Measurements from ENCODE around the gene COX10. TPM values are rescaled to one million over a fixed set of nuclear protein-coding genes. Genes with fewer than 3 reads are reported as not detected.

COX10 gene
- total and polyA plus RNA-seq, 5 experiments from 2014 or later = 18.5 to 24.5 (median 23.3) TPM

- POLR2A ChIA-PET = interaction anchor here (1.3 to 7.0 kb wide), 4 partner anchors 99 to 133 kb away, joined by 5 to 91 read pairs (median 10); partner anchors contain the start of genes COX10 and HS3ST3B1
- no peak for DNase-seq
Measured at GRCh38 chr17:14202388-14203166, 133.3 kb downstream of the COX10 start.

GRCh38 chr17:14203388-14203787 is 134.1 kb downstream of the COX10 start:
- H3K9me3 Mint-ChIP-seq = peaks cover 0 to 2% (median 0%) of the 10 kb centered on the region in 9 donors
- peaks cover 0 to 7% (median 0%) of the 10 kb centered on the region in 3 donors for H3K36me3 Mint-ChIP-seq
- H3K4me1 Mint-ChIP-seq = peaks cover 59 to 93% (median 87%) of the 10 kb centered on the region in 4 donors
- no peaks in the 10 kb centered on the region for H3K27me3 Mint-ChIP-seq
- H3K27ac Mint-ChIP-seq = peak overlapping the region; percentile 86 to 100 (median 92)
- H3K4me3 Mint-ChIP-seq = peak overlapping the region; percentile 13 to 70 (median 44)
- ATAC-seq (peak; percentile 41 to 51), DNase-seq (peak in 7 of 10 donors; percentile 32 to 76 (median 54))
- POLR2A ChIA-PET = interaction anchor here (1.3 to 1.5 kb wide), 3 partner anchors 98 to 134 kb away, joined by 5 to 16 read pairs (median 5); partner anchors contain the start of genes COX10 and HS3ST3B1

More at GRCh38 chr17:14202388-14203166, 133.3 kb downstream of the COX10 start:
- H3K9me3 Mint-ChIP-seq = peaks cover 0 to 2% (median 0%) of the 10 kb centered on the region in 9 donors
- H3K4me3 Mint-ChIP-seq = peak overlapping the region; percentile 47 to 83 (median 74)
- H3K36me3 Mint-ChIP-seq = peaks cover 0 to 5% (median 0%) of the 10 kb centered on the region in 3 donors
- peaks cover 63 to 100% (median 93%) of the 10 kb centered on the region in 4 donors for H3K4me1 Mint-ChIP-seq
- no peaks in the 10 kb centered on the region for H3K27me3 Mint-ChIP-seq
- peak overlapping the region; percentile 86 to 99 (median 96) for H3K27ac Mint-ChIP-seq
- ATAC-seq = no peak

- Mint-ChIP-seq H3K27ac (peak overlapping the region; percentile 86 to 100 (median 92)), H3K4me1 (peaks cover 52 to 86% (median 81%) of the 10 kb centered on the region in 4 donors), H3K36me3 (peaks cover 0 to 9% (median 0%) of the 10 kb centered on the region in 3 donors), H3K9me3 (peaks cover 0 to 2% (median 0%) of the 10 kb centered on the region in 9 donors), H3K27me3 (no peaks in the 10 kb centered on the region), H3K4me3 (peak overlapping the region in 9 of 10 donors; percentile 34 to 70 (median 58))
- DNase-seq (no peak), ATAC-seq (no peak)
- POLR2A ChIA-PET = interaction anchor here (1.3 to 1.5 kb wide), 3 partner anchors 97 to 134 kb away, joined by 5 to 16 read pairs (median 5); partner anchors contain the start of genes COX10 and HS3ST3B1
Measured at GRCh38 chr17:14204084-14204483, 134.8 kb downstream of the COX10 start.

- ATAC-seq (no peak), DNase-seq (no peak)
- H3K4me3 Mint-ChIP-seq = peak overlapping the region in 9 of 10 donors; percentile 34 to 70 (median 60)
- peaks cover 48 to 82% (median 76%) of the 10 kb centered on the region in 4 donors for H3K4me1 Mint-ChIP-seq
- POLR2A ChIA-PET = interaction anchor here (0.6 kb wide), 2 partner anchors 97 to 158 kb away, joined by 3 read pairs; no protein-coding TSS in a partner anchor
- no peaks in the 10 kb centered on the region for H3K27me3 Mint-ChIP-seq
- peaks cover 0 to 2% (median 0%) of the 10 kb centered on the region in 9 donors for H3K9me3 Mint-ChIP-seq
- H3K27ac Mint-ChIP-seq = peak overlapping the region; percentile 86 to 100 (median 92)
- peaks cover 0 to 13% (median 3%) of the 10 kb centered on the region in 3 donors for H3K36me3 Mint-ChIP-seq
Measured at GRCh38 chr17:14204546-14204945, 135.2 kb downstream of the COX10 start.

- Mint-ChIP-seq H3K27ac (peak overlapping the region; percentile 84 to 100 (median 90)), H3K4me3 (peak overlapping the region; percentile 50 to 83 (median 64)), H3K36me3 (peaks cover 0 to 21% (median 7%) of the 10 kb centered on the region in 3 donors), H3K4me1 (peaks cover 47 to 73% (median 68%) of the 10 kb centered on the region in 4 donors), H3K27me3 (no peaks in the 10 kb centered on the region), H3K9me3 (peaks cover 0 to 2% (median 0%) of the 10 kb centered on the region in 9 donors)
- DNase-seq (no peak), ATAC-seq (no peak)
- POLR2A ChIA-PET = interaction anchor here (0.6 to 2.0 kb wide), 2 partner anchors 96 kb away, joined by 3 to 13 read pairs; partner anchors contain the start of gene HS3ST3B1
Measured at GRCh38 chr17:14205380-14205779, 136.1 kb downstream of the COX10 start.

GRCh38 chr17:14205992-14206461 is 136.7 kb downstream of the COX10 start:
- Mint-ChIP-seq H3K36me3 (peaks cover 0 to 27% (median 11%) of the 10 kb centered on the region in 3 donors), H3K4me1 (peaks cover 45 to 70% (median 63%) of the 10 kb centered on the region in 4 donors), H3K4me3 (peak overlapping the region in 9 of 10 donors; percentile 50 to 83 (median 65)), H3K27me3 (no peaks in the 10 kb centered on the region), H3K9me3 (peaks cover 0 to 2% (median 0%) of the 10 kb centered on the region in 9 donors), H3K27ac (peak overlapping the region; percentile 74 to 100 (median 90))
- DNase-seq (peak in 7 of 10 donors; percentile 29 to 79 (median 35)), ATAC-seq (peak; percentile 13 to 22)
- POLR2A ChIA-PET = interaction anchor here (1.3 to 2.0 kb wide), 2 partner anchors 96 to 137 kb away, joined by 3 to 13 read pairs; partner anchors contain the start of genes COX10 and HS3ST3B1

- POLR2A ChIA-PET = interaction anchor here (1.3 to 2.0 kb wide), 2 partner anchors 95 to 138 kb away, joined by 3 to 13 read pairs; partner anchors contain the start of genes COX10 and HS3ST3B1
- Mint-ChIP-seq H3K36me3 (peaks cover 0 to 30% (median 15%) of the 10 kb centered on the region in 3 donors), H3K9me3 (peaks cover 0 to 2% (median 0%) of the 10 kb centered on the region in 9 donors), H3K4me3 (no peak overlapping the region), H3K27ac (peak overlapping the region in 4 of 10 donors; percentile 86 to 100 (median 94)), H3K27me3 (no peaks in the 10 kb centered on the region), H3K4me1 (peaks cover 45 to 71% (median 63%) of the 10 kb centered on the region in 4 donors)
- no peak for DNase-seq
- ATAC-seq = no peak
Measured at GRCh38 chr17:14206891-14207290, 137.6 kb downstream of the COX10 start.

GRCh38 chr17:14207791-14208190 is 138.5 kb downstream of the COX10 start:
- POLR2A ChIA-PET = no interaction called here
- Mint-ChIP-seq H3K27ac (peak overlapping the region in 7 of 10 donors; percentile 29 to 92 (median 73)), H3K36me3 (peaks cover 0 to 33% (median 15%) of the 10 kb centered on the region in 3 donors), H3K27me3 (no peaks in the 10 kb centered on the region), H3K4me1 (peaks cover 40 to 69% (median 56%) of the 10 kb centered on the region in 4 donors), H3K9me3 (peaks cover 0 to 2% (median 0%) of the 10 kb centered on the region in 9 donors), H3K4me3 (no peak overlapping the region)
- no peak for DNase-seq
- no peak for ATAC-seq

- POLR2A ChIA-PET = interaction anchor here (1.2 kb wide), 1 partner anchor 10 kb away, joined by 3 read pairs; no protein-coding TSS in a partner anchor
- Mint-ChIP-seq H3K4me1 (peaks cover 35 to 64% (median 45%) of the 10 kb centered on the region in 4 donors), H3K27me3 (no peaks in the 10 kb centered on the region), H3K36me3 (peaks cover 0 to 33% (median 15%) of the 10 kb centered on the region in 3 donors), H3K27ac (peak overlapping the region in 3 of 10 donors; percentile 38 to 90 (median 50)), H3K9me3 (peaks cover 0 to 2% (median 0%) of the 10 kb centered on the region in 9 donors), H3K4me3 (no peak overlapping the region)
- no peak for DNase-seq
- no peak for ATAC-seq
Measured at GRCh38 chr17:14209215-14209614, 139.9 kb downstream of the COX10 start.

- H3K27me3 Mint-ChIP-seq = no peaks in the 10 kb centered on the region
- H3K4me3 Mint-ChIP-seq = peak overlapping the region in 1 of 10 donors; percentile 4
- H3K27ac Mint-ChIP-seq = peak overlapping the region in 2 of 10 donors; percentile 14 to 68
- ATAC-seq = no peak
- H3K36me3 Mint-ChIP-seq = peaks cover 0 to 33% (median 15%) of the 10 kb centered on the region in 3 donors
- DNase-seq = no peak
- peaks cover 14 to 44% (median 29%) of the 10 kb centered on the region in 4 donors for H3K4me1 Mint-ChIP-seq
- POLR2A ChIA-PET = interaction anchor here (0.9 kb wide), 1 partner anchor 90 kb away, joined by 3 read pairs; the partner anchor contains the start of gene HS3ST3B1
- H3K9me3 Mint-ChIP-seq = no peaks in the 10 kb centered on the region
Measured at GRCh38 chr17:14211246-14211645, 141.9 kb downstream of the COX10 start.

GRCh38 chr17:14211801-14212200 is 142.5 kb downstream of the COX10 start:
- no peaks in the 10 kb centered on the region for H3K27me3 Mint-ChIP-seq

More at GRCh38 chr17:14211801-14212200, 142.5 kb downstream of the COX10 start:
- Mint-ChIP-seq H3K27ac (peak overlapping the region in 6 of 10 donors; percentile 24 to 68 (median 40)), H3K36me3 (peaks cover 0 to 35% (median 15%) of the 10 kb centered on the region in 3 donors), H3K4me3 (peak overlapping the region in 3 of 10 donors; percentile 10 to 64 (median 49)), H3K9me3 (no peaks in the 10 kb centered on the region), H3K4me1 (peaks cover 12 to 38% (median 26%) of the 10 kb centered on the region in 4 donors)
- ATAC-seq (peak; percentile 62 to 73), DNase-seq (peak in 7 of 10 donors; percentile 31 to 79 (median 54))
- POLR2A ChIA-PET = interaction anchor here (0.6 to 0.9 kb wide), 2 partner anchors 89 to 193 kb away, joined by 3 read pairs; partner anchors contain the start of gene HS3ST3B1

Measured in naive thymus-derived CD8-positive, alpha-beta T cell (primary cell).